Muscle of arm (tissue), 12 donors: ENCODE measurements around the gene KIFBP. TPM values are rescaled to one million over a fixed set of nuclear protein-coding genes. Genes with fewer than 3 reads are reported as not detected.

Experiments
- polyA plus RNA-seq, 12 donors: library from polyadenylated mRNA; unstranded; fragments of 120-200 nt; gene quantifications; one replicate each; pipeline ENCODE4 v1.2.1, GENCODE V29; 2013; ENCODE audit not compliant: insufficient read length in 12 of 12

KIFBP gene
- polyA plus RNA-seq, 12 donors, result 23.5 to 30.0 (median 26.1) TPM; not detected in 1

Other genes with a start within 250 kb of the KIFBP start
- gene STOX1, start 161.3 kb upstream of the KIFBP start, polyA plus RNA-seq, result 1 to 10 TPM in 11 of 12 donors, not detected in 1; 2.3 to 5.3 (median 2.8) TPM
- gene DDX50, start 87.5 kb upstream of the KIFBP start, polyA plus RNA-seq, result 10 to 100 TPM in 11 of 12 donors, not detected in 1; 44.5 to 62.9 (median 49.1) TPM
- gene DDX21, start 32.6 kb upstream of the KIFBP start, polyA plus RNA-seq, result 10 to 100 TPM; 40.9 to 86.8 (median 47.8) TPM
- 10 to 100 TPM in 11 of 12 donors, not detected in 1; 17.4 to 50.8 (median 25.2) TPM for gene SRGN, start 99.3 kb downstream of the KIFBP start, polyA plus RNA-seq
- gene VPS26A, start 135.4 kb downstream of the KIFBP start, polyA plus RNA-seq, result 10 to 100 TPM in 11 of 12 donors, not detected in 1; 38.4 to 65.9 (median 51.4) TPM
- 10 to 100 TPM in 11 of 12 donors, not detected in 1; 27.4 to 52.7 (median 32.3) TPM for gene SUPV3L1, start 191.4 kb downstream of the KIFBP start, polyA plus RNA-seq
- gene HKDC1, start 231.5 kb downstream of the KIFBP start, polyA plus RNA-seq, result 1 to 10 TPM in 1 of 12 donors, under 1 TPM in 9, not detected in 2; 0.05 to 2.8 (median 0.12) TPM